ENCODE data around the gene MRPS27.

MRPS27 gene

GRCh38 chr5:72282878-72283277 lies 37.2 kb downstream of the MRPS27 start:
- TF ChIP-seq, protein P1, sequence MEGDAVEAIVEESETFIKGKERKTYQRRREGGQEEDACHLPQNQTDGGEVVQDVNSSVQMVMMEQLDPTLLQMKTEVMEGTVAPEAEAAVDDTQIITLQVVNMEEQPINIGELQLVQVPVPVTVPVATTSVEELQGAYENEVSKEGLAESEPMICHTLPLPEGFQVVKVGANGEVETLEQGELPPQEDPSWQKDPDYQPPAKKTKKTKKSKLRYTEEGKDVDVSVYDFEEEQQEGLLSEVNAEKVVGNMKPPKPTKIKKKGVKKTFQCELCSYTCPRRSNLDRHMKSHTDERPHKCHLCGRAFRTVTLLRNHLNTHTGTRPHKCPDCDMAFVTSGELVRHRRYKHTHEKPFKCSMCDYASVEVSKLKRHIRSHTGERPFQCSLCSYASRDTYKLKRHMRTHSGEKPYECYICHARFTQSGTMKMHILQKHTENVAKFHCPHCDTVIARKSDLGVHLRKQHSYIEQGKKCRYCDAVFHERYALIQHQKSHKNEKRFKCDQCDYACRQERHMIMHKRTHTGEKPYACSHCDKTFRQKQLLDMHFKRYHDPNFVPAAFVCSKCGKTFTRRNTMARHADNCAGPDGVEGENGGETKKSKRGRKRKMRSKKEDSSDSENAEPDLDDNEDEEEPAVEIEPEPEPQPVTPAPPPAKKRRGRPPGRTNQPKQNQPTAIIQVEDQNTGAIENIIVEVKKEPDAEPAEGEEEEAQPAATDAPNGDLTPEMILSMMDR (IDR thresholded peaks at IDR 0.05; ENCODE audit: extremely low read depth, missing control alignments) = no peak
- DNase-seq (ENCODE audit: low spot score) = no peak

DNA sequence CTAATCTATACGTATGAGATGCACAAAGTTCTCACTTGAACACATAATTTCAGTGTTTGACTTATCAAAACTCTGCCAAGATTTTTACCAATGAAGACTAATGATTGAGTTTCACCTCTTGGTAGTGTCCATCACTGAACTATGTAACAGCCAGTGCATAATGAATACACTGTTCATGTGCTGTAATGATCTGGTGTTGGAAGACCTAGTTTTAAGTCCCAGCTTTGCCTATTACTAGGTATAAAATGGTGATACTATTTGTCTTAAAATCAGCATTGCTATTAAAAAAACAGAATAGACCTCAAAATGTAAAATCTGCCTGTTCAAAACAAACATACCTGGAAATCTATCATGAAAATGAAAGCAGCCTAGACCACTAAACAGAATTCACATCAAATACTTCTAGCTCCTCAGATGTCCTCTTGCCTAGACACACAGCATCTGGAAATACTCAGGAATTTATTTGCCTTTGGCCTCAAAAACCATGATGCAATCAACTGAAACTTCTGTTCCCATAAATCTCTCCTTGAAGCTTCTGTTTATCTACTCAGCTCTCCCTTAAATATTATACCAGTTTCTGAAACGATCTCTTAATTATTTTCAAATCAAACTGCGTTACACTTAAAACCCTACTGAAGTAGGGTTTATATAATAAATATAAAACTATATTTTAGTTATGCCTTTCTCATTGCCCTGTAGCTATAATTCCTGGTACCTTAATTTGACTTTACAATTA lies 38.1 kb downstream of the MRPS27 start:
- TF ChIP-seq, protein P1 (IDR thresholded peaks at IDR 0.05; ENCODE audit: extremely low read depth, missing control alignments) = no peak
- no peak for DNase-seq (ENCODE audit: low spot score)

GRCh38 chr5:72281430-72281763 lies 38.6 kb downstream of the MRPS27 start:
- TF ChIP-seq, protein P1 (IDR thresholded peaks at IDR 0.05; ENCODE audit: extremely low read depth, missing control alignments) = no peak
- no peak for DNase-seq (ENCODE audit: low spot score)

GRCh38 chr5:72280581-72281069 lies 39.4 kb downstream of the MRPS27 start:
- TF ChIP-seq, protein P1 (IDR thresholded peaks at IDR 0.05; ENCODE audit: extremely low read depth, missing control alignments) = no peak
- no peak for DNase-seq (ENCODE audit: low spot score)

GRCh38 chr5:72276219-72276752 lies 43.8 kb downstream of the MRPS27 start:
- TF ChIP-seq, protein P1 (IDR thresholded peaks at IDR 0.05; ENCODE audit: extremely low read depth, missing control alignments) = no peak
- no peak for DNase-seq (ENCODE audit: low spot score)

- TF ChIP-seq, protein P1 (IDR thresholded peaks at IDR 0.05; ENCODE audit: extremely low read depth, missing control alignments) = no peak
- DNase-seq (ENCODE audit: low spot score) = no peak
These were observed 46.5 kb downstream of the MRPS27 start for GRCh38 chr5:72273547-72273946.

DNA sequence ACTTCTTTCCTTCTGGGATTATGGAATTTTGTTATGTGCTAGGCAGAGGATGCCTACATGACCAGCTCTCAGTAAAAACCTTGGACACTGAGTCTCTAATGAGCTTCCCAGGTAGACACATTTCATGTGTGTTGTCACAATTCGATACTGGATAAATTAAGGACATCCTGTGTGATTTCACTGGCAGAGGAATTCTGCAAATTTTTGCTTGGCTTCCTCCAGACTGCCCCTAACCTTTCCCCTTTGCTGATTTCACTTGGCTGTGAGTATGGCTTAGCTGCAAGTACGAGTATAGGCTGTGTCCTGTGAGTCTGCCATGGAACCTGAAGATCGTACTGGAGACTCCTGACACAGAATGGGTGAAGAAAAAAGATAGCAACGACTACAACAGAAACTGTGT lies 47.6 kb downstream of the MRPS27 start:
- TF ChIP-seq, protein P1 (IDR thresholded peaks at IDR 0.05; ENCODE audit: extremely low read depth, missing control alignments) = no peak
- DNase-seq (ENCODE audit: low spot score) = no peak

Data from GM20000 (cell line).